Uterus (tissue), 2 donors: ENCODE measurements around the gene LGR6.

Experiments
- POLR2A ChIP-seq, 2 donors: fragments of 450-650 bp; IDR thresholded peaks; one replicate each; pipeline ENCODE4 v1.6.1; 2016; ENCODE audit warnings: antibody characterized with exemption in 2 of 2, mild to moderate bottlenecking in 1 of 2, moderate library complexity in 1 of 2
- TF ChIP-seq, protein P1 (sequence below), 4 experiments: fragments of 200-600 bp in 2 of 4; fragments of 450-650 bp in 2 of 4; sonication (generic) in 2 of 4; IDR thresholded peaks; one replicate each; pipeline ENCODE4 v1.5.1; 2016 to 2019; ENCODE audit warnings: antibody characterized with exemption in 4 of 4, mild to moderate bottlenecking in 2 of 4, moderate library complexity in 1 of 4

DNA sequence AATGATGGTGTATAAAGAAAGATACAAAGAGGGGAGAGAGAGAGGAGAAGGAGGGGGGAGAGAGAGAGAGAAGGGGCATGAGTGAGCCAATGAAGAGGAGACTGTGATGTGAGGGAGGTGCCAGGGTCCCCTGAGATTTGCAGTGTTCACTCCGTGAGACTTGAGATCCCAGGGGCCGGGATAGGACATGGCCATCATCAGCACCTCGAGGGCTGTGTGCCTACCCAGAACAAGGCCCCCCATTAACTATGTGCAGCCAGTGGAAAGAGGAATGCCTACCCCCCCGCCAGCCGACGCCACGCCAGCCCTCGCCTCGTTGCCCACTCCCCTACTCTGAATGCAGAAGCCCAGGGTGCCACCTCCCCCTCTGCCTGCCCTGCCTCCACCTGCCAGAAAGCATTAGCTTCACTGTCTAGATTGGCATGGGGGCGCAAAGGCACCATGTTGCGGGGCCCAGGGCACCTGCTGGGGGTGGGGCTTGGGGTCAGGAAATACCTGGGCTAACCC is 14.8 kb downstream of the LGR6 start:
- TF ChIP-seq, protein P1, sequence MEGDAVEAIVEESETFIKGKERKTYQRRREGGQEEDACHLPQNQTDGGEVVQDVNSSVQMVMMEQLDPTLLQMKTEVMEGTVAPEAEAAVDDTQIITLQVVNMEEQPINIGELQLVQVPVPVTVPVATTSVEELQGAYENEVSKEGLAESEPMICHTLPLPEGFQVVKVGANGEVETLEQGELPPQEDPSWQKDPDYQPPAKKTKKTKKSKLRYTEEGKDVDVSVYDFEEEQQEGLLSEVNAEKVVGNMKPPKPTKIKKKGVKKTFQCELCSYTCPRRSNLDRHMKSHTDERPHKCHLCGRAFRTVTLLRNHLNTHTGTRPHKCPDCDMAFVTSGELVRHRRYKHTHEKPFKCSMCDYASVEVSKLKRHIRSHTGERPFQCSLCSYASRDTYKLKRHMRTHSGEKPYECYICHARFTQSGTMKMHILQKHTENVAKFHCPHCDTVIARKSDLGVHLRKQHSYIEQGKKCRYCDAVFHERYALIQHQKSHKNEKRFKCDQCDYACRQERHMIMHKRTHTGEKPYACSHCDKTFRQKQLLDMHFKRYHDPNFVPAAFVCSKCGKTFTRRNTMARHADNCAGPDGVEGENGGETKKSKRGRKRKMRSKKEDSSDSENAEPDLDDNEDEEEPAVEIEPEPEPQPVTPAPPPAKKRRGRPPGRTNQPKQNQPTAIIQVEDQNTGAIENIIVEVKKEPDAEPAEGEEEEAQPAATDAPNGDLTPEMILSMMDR (IDR thresholded peaks at IDR 0.05) = no peak
- no peak for TF ChIP-seq POLR2A (IDR thresholded peaks at IDR 0.05)
